ENCODE measurements around the gene BRME1. TPM values are rescaled to one million over a fixed set of nuclear protein-coding genes. Genes with fewer than 3 reads are reported as not detected.
A peak's percentile ranks its signal among the peaks of the same experiment; 100 is the strongest.

Gene BRME1
- total RNA-seq, 1 donor from 2014 or later, result 0.49 TPM

- H3K4me3 Mint-ChIP-seq, result peak overlapping the region; percentile 90
- Histone ChIP-seq H3K4me2 (no peak overlapping the region), H2AFZ (replicated peaks) (no peak overlapping the region), H3K79me2 (ENCODE audit: low read depth) (no peaks in the 10 kb centered on the region), H3K9me3 (ENCODE audit: low read depth) (no peaks in the 10 kb centered on the region), H3K27me3 (peaks cover 93% of the 10 kb centered on the region), H3K36me3 (no peaks in the 10 kb centered on the region), H3K27ac (no peak overlapping the region), H3F3A (ENCODE audit: low read depth) (peaks cover 29% of the 10 kb centered on the region), H4K20me1 (ENCODE audit: low read depth) (peaks cover 5% of the 10 kb centered on the region), H3K4me1 (peaks cover 4% of the 10 kb centered on the region), H3K4me3 (no peak overlapping the region), H3K9ac (no peak overlapping the region)
- H3K36me3 Mint-ChIP-seq, result peaks cover 2% of the 10 kb centered on the region
- peak overlapping the region; percentile 18 for H3K27ac Mint-ChIP-seq
- peaks cover 30% of the 10 kb centered on the region for H3K27me3 Mint-ChIP-seq (ENCODE audit: insufficient read depth, low read depth)
- H3K9me3 Mint-ChIP-seq, result no peaks in the 10 kb centered on the region
- DNase-seq (ENCODE audit: low spot score), result no peak
- no peak for TF ChIP-seq EZH2 (IDR thresholded peaks at IDR 0.05)
- TF ChIP-seq EZH2phosphoT487 (IDR thresholded peaks at IDR 0.05), result no peak
- no peak for TF ChIP-seq CTCF (IDR thresholded peaks at IDR 0.05)
- peaks cover 30% of the 10 kb centered on the region for H3K4me1 Mint-ChIP-seq
Observed at GRCh38 chr19:13866463-13867046, 39.4 kb downstream of the BRME1 start.

DNA sequence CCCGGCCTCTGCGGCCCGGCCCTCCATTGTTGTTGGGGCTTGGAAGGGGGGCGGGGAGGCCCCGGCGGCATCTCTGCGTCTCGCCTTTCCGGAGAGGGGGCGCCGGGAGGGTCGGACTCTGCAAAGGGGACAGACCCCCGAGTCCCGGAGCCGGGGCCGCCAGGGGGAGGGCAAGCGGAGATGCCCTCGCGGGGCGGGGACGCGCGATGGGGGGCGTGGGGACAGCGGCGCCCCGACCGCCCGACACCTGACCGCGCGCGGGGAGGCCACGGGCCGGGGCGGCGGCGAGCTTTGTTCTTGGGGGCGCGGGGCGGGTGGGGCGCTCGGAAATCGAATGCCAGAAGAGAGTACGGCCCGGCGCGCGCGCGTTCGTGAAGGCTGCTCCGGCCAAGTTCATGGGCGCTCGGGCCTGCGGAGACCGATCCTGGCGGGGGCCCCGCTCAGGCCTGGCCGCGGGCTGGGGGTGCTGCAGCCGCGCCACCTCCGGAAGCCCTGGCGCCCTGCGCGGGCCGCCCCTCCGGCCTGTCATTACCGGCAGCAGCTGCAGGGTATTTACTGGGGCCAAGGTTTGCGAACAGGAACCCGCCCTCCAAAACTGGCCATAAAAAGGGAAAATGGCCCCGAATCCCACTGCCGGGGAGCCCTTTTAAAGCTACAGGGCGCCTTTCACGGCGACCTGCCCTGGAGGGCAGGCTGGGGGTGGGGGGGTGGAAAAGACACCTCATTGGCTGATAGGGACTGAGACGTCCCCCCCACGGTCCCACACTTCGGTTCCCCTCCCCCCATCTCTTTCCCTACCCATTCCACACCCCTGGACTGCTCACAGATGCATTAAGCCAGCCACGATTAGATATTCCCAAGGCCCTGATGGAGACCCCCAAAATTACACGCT, 40.1 kb downstream of the BRME1 start:
- peak overlapping the region; percentile 86 for H3K4me2 ChIP-seq

More for the DNA sequence above, 40.1 kb downstream of the BRME1 start:
- H3K4me3 Mint-ChIP-seq, result peak overlapping the region; percentile 90
- DNase-seq (ENCODE audit: low spot score), result peak; percentile 64
- H3K27me3 Mint-ChIP-seq (ENCODE audit: insufficient read depth, low read depth), result peaks cover 31% of the 10 kb centered on the region
- H3K9ac ChIP-seq, result no peak overlapping the region
- peak; percentile 79 for TF ChIP-seq EZH2 (IDR thresholded peaks at IDR 0.05)
- TF ChIP-seq EZH2phosphoT487 (IDR thresholded peaks at IDR 0.05), result peak; percentile 74
- no peak for TF ChIP-seq CTCF (IDR thresholded peaks at IDR 0.05)
- H3K36me3 ChIP-seq, result no peaks in the 10 kb centered on the region
- H3K9me3 Mint-ChIP-seq, result no peaks in the 10 kb centered on the region
- peaks cover 6% of the 10 kb centered on the region for H3K4me1 ChIP-seq
- peaks cover 34% of the 10 kb centered on the region for H3K4me1 Mint-ChIP-seq
- H3K27me3 ChIP-seq, result peaks cover 89% of the 10 kb centered on the region
- no peaks in the 10 kb centered on the region for H3K9me3 ChIP-seq (ENCODE audit: low read depth)
- peaks cover 2% of the 10 kb centered on the region for H3K36me3 Mint-ChIP-seq
- H3K27ac Mint-ChIP-seq, result peak overlapping the region; percentile 18
- peaks cover 23% of the 10 kb centered on the region for H3F3A ChIP-seq (ENCODE audit: low read depth)
- H3K4me3 ChIP-seq, result peak overlapping the region; percentile 61
- H3K79me2 ChIP-seq (ENCODE audit: low read depth), result no peaks in the 10 kb centered on the region
- H4K20me1 ChIP-seq (ENCODE audit: low read depth), result peaks cover 5% of the 10 kb centered on the region
- no peak overlapping the region for H3K27ac ChIP-seq
- H2AFZ ChIP-seq (replicated peaks), result no peak overlapping the region

Measured in neural progenitor cell (in vitro differentiated cells).